ENCODE measurements around the gene FAM90A26.
"Not testable (repeated sequence)": the region's sequence is repeated elsewhere in the genome, so short reads cannot be mapped to it uniquely, and the experiment has no call there.

FAM90A26 gene

GRCh38 chr4:9169791-9170459 is at the start of gene FAM90A26:
Gene FAM90A26, plus strand, starts transcription at chr4:9170409. Its CDS starts 2,764 bp downstream, at chr4:9173173.
- DNase-seq, result not testable (repeated sequence)

- not testable (repeated sequence) for DNase-seq
Measured at GRCh38 chr4:9122711-9123110, 47.5 kb upstream of the FAM90A26 start.

- peak; percentile 49 for DNase-seq
Measured at GRCh38 chr4:9123572-9124007, 46.6 kb upstream of the FAM90A26 start.

GRCh38 chr4:9125601-9126161 is 44.5 kb upstream of the FAM90A26 start:
- DNase-seq, result not testable (repeated sequence)

- DNase-seq, result not testable (repeated sequence)
Measured at GRCh38 chr4:9131420-9131819, 38.8 kb upstream of the FAM90A26 start.

- DNase-seq, result not testable (repeated sequence)
Measured at GRCh38 chr4:9132849-9133248, 37.4 kb upstream of the FAM90A26 start.

GRCh38 chr4:9134011-9134410 is 36.2 kb upstream of the FAM90A26 start:
- DNase-seq, result not testable (repeated sequence)

GRCh38 chr4:9134556-9134955 is 35.7 kb upstream of the FAM90A26 start:
- not testable (repeated sequence) for DNase-seq

- not testable (repeated sequence) for DNase-seq
Measured at GRCh38 chr4:9141050-9141449, 29.2 kb upstream of the FAM90A26 start.

- DNase-seq, result not testable (repeated sequence)
Measured at GRCh38 chr4:9142786-9143185, 27.4 kb upstream of the FAM90A26 start.

GRCh38 chr4:9143421-9144080 is 26.7 kb upstream of the FAM90A26 start:
- no peak for DNase-seq

GRCh38 chr4:9146967-9147366 is 23.2 kb upstream of the FAM90A26 start:
- no peak for DNase-seq

GRCh38 chr4:9147368-9147767 is 22.8 kb upstream of the FAM90A26 start:
- DNase-seq, result not testable (repeated sequence)

GRCh38 chr4:9148611-9149409 is 21.4 kb upstream of the FAM90A26 start:
- not testable (repeated sequence) for DNase-seq

- DNase-seq, result not testable (repeated sequence)
Measured at GRCh38 chr4:9151809-9152179, 18.4 kb upstream of the FAM90A26 start.

GRCh38 chr4:9152180-9153007 is 17.8 kb upstream of the FAM90A26 start:
- peak; percentile 97 for DNase-seq

- peak; percentile 97 for DNase-seq
Measured at GRCh38 chr4:9153008-9153570, 17.1 kb upstream of the FAM90A26 start.

GRCh38 chr4:9153571-9154157 is 16.5 kb upstream of the FAM90A26 start:
- not testable (repeated sequence) for DNase-seq

GRCh38 chr4:9155101-9155886 is 14.9 kb upstream of the FAM90A26 start:
- DNase-seq, result not testable (repeated sequence)

GRCh38 chr4:9158392-9158791 is 11.8 kb upstream of the FAM90A26 start:
- peak; percentile 32 for DNase-seq

- not testable (repeated sequence) for DNase-seq
Measured at GRCh38 chr4:9160046-9160445, 10.2 kb upstream of the FAM90A26 start.
